Diencephalon (tissue), 1 donor: ENCODE measurements around the gene RPRD2. TPM values are rescaled to one million over a fixed set of nuclear protein-coding genes. Genes with fewer than 3 reads are reported as not detected.

Experiments
- total RNA-seq: library from RNA; depleted of rRNA; stranded (reverse); fragments of >200 nt; gene quantifications from one replicate; pipeline ENCODE4 v1.2.3, GENCODE V29; 2014

RPRD2 gene
- 18.9 TPM for total RNA-seq

DNA sequence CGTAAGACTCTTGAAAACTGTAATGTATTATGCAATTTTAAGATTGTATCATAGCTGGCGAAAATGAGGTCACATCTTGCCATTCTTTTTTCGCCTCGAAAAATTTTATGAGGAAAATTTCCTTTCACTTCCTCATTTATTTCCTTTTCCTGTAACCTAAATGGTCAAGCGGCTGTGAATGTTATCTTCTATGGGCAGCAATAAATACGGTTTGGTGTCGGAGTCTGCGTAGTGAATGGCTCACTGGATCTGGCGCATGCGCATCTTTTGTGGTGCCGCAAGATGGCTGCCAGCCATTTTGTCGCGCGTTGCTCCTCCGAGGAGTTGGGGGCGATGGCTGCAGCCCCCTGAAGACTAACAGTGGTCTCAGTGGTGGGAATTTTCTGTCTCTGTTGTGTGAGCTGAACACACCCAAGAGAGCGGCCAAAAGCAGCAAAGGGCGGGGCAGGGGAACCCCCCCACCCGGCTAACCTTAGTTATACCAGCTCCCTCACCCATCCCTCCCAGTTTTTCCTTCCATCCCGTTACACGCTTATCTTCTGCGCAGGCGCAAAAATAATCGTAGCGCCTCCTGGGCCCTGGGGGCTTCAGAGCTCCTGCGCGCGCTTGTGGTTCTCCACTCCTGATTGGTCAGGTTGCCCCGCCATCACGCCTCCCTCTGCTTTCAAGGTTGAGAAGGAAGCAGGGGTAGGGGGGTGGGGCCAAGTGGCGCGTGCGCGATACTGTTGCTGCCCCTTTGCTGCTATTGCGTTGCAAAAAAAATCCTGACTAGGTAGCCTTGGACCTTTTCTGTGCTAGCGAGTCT is at the start of gene RPRD2:
Gene RPRD2 (plus strand): TSS at position 722 of the 805 bp plus-strand sequence. CDS start 568 bp downstream, outside the sequence.

DNA sequence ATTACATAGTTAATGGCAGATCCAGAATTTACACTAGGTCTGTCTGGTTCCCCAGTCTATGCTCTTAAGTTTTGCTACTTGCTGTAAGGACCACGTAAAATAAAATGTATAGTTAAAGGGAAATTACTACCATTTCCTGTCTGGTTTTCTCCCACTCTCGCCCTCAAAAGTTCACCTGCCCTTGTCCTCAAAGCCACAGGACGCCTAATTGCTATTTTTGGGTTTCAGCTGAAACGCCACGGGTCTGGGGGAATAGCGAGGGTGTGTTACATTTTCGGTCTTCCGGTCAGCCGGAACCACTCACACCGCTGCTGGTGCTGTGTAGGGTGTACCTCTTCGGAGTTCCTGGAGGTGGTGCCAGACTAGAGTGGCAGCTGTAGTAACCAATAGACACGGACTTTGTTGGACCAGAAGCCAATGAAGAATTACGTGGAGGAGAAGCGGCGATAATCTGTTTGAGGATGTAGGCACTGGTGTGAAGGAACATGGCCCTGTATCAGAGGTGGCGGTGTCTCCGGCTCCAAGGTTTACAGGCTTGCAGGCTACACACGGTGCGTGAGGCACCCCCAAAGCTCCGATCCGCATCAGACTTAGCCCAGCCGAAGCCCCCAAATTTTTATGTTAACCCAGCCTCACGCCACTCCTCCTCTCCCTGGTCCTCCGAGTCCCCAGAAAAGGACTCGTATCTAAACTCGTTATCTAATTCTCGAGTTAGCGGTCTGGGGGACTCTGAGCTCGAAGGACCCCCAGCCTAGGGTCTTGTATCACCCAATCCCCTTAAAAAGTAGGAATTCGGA is 123.2 kb downstream of the RPRD2 start, which contains the start of gene TARS2:
Gene TARS2 (plus strand): TSS at position 454 of the 797 bp plus-strand sequence. CDS start 32 bp downstream, at position 486.

DNA sequence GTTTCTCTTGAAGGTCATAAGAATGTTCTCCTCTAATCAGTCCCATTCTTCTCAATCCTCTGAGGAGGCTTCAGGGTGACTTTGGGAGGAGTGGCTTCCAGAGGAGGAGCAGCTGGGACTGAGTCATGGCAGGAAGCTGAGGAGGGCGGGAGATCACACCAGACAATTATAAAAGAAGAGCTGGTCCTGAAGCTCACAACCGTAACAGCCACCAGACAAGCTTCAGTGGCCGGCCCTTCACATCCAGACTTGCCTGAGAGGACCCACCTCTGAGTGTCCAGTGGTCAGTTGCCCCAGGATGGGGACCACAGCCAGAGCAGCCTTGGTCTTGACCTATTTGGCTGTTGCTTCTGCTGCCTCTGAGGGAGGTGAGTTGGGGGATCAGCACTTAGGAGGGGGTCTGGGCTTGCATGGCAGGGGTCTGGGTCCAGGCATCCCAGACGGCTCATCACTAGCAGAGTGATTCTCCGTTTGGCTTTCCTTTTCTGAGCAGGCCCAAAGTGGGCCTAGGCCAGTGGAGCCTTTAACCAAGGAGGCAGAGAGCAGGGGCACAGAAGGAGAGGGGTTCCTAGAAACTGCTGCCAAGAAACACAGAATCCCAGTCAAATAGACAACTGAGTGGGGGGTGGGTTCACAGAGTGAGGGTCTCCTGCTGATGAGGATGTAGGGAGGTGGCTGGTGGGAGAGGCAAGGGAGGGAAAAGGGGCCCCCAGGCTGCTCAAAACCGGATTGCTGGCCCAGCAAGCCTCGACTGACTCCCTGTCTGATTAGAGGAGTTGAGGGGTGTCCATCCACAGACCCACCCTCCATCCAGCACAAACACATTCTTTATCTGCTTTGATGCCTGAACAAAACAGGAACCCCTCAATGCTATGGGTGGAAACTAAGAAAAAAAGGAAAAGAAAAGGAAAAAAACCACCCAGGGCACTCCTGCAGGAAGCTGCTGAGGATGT is 144.2 kb downstream of the RPRD2 start, which contains the start of gene ECM1:
Gene ECM1 (plus strand): TSS at position 198 of the 953 bp plus-strand sequence. CDS start 101 bp downstream, at position 299.

DNA sequence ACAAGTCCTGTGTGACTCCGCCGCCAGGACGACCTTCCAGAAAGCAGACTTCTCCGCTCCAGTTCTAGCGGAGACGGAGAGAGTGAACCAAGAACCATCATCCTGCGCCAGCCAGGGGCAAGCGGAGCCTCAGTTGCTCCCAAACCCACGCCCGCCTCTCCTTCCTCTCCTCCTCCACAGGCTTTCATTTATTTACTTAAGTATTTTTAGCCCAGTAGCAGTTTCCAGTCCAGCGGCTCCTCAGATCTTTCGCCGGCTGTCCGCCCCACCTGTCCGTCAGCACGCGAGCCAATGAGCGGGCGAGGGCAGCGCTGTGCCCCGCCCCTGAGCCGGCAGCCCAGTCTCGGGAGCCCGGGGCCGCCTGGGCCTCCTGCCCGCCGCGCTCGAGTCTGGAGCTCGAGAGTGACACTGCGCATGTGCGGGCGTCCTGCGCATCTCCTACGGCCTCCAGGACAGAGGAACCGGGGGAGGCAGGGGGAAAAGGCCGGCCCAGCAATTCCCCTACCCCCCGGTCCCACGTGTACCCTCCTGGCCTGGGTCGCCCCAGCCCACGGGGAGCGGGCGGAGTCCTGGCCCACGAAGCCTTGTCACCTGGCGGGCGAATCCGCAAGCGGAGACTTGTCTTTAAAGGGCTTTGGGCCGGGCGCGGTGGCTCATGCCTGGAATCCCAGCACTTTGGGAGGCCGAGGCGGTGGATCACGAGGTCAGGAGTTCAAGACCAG is 151.5 kb downstream of the RPRD2 start, which contains the start of gene FALEC:
Gene FALEC (plus strand): TSS at position 425 of the 722 bp plus-strand sequence.

Other genes starting within 250 kb of the RPRD2 start
- gene PLEKHO1, start 214.2 kb upstream of the RPRD2 start, total RNA-seq = 39.9 TPM
- 40.8 TPM for gene ANP32E, start 128.0 kb upstream of the RPRD2 start, total RNA-seq
- 1.8 TPM for gene CA14, start 106.4 kb upstream of the RPRD2 start, total RNA-seq
- 72.9 TPM for gene APH1A, start 95.1 kb upstream of the RPRD2 start, total RNA-seq
- 21.5 TPM for gene C1orf54, start 91.4 kb upstream of the RPRD2 start, total RNA-seq
- 6.5 TPM for gene CIART, start 81.6 kb upstream of the RPRD2 start, total RNA-seq
- gene MRPS21, start 70.3 kb upstream of the RPRD2 start, total RNA-seq = 61.6 TPM
- 45.2 TPM for gene PRPF3, start 42.6 kb upstream of the RPRD2 start, total RNA-seq
- gene TARS2, start 123.3 kb downstream of the RPRD2 start, total RNA-seq = 33.7 TPM
- 1.6 TPM for gene ECM1, start 144.0 kb downstream of the RPRD2 start, total RNA-seq
- gene FALEC, start 151.6 kb downstream of the RPRD2 start, total RNA-seq = 0.92 TPM
- gene ADAMTSL4, start 185.3 kb downstream of the RPRD2 start, total RNA-seq = 0.23 TPM
- 103 TPM for gene MCL1, start 215.5 kb downstream of the RPRD2 start, total RNA-seq